Activated CD4-positive, alpha-beta T cell treated with anti-CD3 and anti-CD28 coated beads, Interleukin-2, Interleukin-6, amounts not matched to agents 100 ng/mL and 50 ng/mL, durations not matched to agents 16 hours and 8 hours (primary cell): ENCODE results near the gene PACSIN1.

Experiments
- DNase-seq: peaks from one replicate; pipeline ENCODE4 v3.0.0-alpha.2; 2020

The PACSIN1 gene

DNA sequence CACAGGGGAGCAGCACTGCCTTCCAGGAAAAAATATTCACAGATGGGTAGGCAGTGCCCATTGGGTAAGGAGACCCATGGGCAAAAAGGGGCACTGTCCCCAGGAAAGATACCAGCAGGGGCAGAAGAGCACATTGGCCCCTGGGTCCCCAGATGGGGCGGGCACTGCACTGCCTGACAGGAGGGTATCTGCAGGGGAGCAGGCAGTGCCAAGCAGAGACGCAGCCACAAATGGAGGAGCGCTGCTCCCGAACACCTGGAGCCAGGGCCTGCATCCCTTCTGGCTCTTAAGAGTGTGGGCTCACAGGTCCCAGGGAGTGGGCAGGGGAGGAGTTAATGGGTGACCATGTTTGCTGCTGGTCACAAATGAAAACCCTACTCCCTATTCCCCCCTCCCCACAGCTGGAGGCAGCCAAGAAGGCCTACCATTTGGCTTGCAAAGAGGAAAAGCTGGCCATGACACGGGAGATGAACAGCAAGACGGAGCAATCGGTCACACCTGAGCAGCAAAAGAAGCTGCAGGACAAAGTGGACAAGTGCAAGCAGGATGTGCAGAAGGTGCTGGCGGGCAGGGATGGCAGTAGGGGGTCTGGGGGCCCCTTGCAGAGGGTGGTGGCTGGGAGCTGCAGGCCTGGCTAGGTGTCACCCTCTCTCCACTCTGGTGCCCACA lies 63.3 kb downstream of the PACSIN1 start:
- DNase-seq, result no peak

DNA sequence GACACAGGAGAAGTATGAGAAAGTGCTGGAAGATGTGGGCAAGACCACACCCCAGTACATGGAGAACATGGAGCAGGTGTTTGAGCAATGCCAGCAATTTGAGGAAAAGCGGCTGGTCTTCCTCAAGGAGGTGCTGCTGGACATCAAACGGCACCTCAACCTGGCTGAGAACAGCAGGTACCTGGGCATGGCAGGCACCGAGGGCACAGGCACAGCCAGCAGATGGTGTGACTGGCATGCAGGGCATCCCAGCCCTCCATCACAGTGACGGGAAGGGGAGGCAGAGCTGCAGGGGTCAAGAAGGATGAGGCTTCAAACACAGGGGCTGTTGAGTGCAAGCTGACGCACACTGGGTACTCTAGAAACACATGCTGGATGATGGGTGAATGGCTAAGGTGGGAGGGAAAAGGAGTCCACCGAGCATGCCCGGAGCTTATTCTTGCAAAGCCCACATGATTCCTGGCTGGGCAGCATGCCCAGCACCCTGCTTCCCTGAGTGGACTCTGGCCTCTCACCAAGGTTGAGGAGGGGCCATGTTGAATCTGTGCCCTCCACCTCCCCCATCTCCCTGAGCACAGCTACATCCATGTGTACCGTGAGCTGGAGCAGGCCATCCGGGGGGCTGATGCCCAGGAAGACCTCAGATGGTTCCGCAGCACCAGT lies 63.9 kb downstream of the PACSIN1 start:
- no peak for DNase-seq

DNA sequence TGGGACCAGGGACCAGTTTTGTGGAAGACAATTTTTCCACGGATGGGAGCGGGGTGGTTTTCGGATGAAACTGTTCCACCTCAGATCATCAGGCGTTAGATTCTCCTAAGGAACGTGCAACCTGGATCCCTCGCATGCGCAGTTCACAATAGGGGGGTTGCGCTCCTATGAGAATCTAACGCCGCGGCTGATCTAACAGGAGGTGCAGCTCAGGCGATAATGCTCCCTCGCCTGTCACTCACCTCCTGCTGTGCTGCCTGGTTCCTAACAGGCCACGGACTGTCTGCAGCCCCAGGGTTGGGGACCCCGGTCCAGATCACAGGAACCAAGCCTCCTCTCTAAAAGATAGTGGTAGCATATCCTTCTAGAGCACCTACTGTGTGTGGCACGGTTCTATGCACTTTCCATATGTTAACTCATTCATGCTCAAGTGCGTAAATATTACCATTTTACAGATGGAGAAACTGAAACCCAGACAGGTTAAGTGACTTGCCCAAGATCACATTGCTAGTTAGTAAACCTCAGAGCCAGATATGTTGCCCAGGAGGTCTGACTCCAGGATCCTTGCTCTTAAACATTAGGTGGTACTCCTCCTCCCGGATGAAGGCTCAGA lies 65.0 kb downstream of the PACSIN1 start:
- no peak for DNase-seq

DNA sequence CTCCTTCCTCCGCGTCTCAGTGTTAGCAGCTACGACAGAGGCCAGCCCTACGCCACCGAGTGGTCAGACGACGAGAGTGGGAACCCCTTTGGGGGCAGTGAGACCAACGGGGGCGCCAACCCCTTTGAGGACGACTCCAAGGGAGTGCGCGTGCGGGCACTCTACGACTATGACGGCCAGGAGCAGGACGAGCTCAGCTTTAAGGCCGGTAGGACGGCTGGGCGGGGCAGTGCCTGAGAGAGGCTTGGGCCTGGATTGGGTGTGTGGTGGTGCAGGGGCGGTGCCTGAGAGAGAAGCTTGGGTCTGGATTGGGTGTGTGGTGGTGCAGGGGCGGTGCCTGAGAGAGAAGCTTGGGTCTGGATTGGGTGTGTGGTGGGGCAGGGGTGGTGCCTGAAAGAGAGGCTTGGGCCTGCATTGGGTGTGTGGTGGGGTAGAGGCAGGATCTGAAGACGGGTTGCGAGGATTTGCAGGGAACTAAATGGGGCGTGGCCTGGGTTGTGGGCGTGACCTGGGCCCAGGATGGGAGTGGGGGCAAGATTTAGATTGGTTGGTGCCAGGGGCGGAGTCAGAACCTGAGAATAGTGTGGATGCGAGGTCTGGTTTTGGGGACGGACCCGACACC lies 65.8 kb downstream of the PACSIN1 start:
- peak; percentile 25 for DNase-seq

DNA sequence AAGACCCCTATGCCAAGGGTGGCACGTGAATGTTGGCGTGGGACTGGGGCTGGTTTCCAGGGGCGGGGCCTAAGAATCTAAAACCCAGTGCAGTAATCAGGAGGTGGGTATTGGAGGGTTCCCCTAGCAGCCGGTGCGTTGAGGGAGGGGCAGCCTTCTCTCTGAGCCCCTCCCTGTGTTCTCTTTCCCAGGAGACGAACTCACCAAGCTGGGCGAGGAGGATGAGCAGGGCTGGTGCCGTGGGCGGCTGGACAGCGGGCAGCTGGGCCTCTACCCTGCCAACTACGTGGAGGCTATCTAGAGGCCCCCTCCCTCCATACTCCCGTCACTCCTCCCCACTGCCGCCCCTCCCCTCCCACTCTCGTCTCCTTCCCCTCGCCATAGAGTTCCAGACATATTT lies 66.4 kb downstream of the PACSIN1 start:
- no peak for DNase-seq

DNA sequence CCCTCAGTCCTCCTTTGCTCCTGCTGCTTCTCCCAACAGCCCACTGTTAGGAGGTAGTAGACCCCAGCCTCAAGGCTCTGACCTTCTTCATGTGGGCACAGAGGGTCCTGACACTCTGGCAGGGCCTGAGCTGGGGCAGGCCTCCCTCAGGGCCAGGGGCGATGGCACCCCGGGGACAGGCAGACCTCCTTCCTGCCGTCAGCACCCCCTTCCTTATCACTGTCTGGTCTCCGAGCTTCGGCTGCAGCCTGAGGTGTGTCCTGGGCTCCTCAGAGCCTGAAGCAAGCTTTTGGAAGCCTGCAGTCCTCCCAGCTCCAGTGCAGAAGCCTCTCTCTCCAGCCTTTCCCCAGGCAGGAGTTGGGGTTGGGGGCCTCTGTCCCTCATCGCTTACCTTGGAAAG lies 68.3 kb downstream of the PACSIN1 start:
- no peak for DNase-seq

DNA sequence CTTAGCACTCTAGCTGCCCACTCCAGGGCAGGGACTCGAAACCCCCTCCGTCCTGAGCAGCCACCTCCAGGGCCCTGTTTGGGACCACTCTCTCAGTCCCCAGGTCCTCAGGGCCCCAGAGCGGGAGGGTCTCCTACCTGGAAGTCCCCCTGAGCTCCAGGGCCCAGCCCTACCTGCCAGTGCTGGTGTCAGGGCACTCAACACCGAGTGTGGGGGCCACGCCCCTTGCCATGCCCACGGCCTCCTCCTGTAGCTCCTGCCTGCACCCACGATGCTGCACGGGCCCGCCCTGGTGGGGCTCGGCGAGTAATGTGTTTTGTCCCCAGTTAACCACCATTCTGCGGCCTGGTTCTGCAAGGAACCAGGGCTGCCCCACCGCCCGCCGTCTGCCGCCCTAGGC lies 68.8 kb downstream of the PACSIN1 start:
- no peak for DNase-seq

DNA sequence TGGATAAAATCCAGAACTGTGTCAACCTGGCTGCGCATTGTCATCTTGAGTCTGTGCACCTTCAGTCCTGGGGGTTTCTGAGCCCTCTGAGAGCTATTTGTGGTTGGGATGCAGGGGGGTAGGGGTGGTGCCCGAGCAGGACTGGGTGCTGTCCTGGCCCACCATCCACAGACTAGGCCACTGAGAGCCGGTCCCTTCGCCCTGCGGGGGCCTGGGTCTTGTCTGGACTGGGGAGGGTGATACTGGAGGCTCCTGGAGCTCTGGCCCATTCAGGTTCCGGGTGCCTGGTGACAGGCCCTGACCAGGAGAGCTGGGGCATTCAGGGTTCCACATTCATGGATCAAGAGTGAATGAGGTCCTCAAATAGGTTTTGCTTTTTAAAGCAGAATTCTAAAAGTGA lies 69.3 kb downstream of the PACSIN1 start:
- DNase-seq, result no peak

DNA sequence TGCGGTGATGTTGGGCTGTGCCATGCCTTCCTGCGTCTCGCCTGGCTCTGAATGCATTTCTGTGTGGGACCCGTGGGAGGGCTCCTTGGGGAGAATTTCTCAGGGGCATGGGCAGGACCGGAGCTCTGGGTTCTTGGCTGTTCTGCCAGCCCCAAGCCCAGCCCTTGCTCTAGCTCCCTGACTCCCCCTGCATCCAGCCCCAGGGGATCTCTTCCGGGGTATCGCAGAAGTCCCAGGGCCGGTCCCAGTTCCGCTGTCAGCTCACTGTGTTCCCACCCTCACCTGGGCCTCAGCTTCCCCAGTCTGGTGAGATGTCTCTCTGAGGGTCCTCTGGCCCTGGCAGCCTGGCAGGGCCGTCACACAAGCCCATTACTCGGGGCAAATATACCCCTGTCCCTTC lies 69.8 kb downstream of the PACSIN1 start:
- DNase-seq, result no peak

DNA sequence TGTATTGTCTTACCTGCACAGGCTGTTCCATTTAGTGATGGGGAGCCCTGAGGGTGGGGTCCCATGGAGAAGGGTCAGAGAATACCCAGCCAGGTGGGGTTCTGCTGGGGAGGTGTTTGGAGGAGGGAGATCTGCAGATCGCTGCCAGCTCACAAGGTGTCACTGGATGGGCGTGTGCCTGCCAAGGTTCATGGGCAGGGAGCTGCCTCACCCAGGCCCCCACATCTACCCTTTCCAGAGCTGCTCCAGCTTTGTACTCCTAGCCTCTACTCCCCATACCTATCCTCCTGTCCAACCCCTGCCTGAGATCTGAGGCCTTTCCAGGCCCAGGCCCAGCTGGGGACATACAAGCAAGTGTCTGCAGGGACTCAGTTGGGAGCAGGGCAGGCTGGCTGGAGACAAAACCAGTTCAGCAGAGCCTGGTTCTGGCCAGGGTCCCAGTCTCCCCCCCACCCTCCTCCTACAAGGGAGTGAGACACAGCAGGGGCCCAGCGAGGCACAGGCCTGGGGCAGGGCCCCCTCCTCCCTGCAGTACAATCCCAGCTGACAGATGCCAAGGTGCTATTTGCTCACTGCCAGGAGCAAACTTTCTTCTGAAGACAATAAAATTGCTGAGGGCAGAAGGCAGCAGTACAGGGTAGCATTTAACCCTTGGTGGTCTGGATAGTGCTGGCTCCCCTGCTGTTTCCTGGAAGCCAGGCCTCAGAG lies 70.5 kb downstream of the PACSIN1 start:
- DNase-seq, result no peak

DNA sequence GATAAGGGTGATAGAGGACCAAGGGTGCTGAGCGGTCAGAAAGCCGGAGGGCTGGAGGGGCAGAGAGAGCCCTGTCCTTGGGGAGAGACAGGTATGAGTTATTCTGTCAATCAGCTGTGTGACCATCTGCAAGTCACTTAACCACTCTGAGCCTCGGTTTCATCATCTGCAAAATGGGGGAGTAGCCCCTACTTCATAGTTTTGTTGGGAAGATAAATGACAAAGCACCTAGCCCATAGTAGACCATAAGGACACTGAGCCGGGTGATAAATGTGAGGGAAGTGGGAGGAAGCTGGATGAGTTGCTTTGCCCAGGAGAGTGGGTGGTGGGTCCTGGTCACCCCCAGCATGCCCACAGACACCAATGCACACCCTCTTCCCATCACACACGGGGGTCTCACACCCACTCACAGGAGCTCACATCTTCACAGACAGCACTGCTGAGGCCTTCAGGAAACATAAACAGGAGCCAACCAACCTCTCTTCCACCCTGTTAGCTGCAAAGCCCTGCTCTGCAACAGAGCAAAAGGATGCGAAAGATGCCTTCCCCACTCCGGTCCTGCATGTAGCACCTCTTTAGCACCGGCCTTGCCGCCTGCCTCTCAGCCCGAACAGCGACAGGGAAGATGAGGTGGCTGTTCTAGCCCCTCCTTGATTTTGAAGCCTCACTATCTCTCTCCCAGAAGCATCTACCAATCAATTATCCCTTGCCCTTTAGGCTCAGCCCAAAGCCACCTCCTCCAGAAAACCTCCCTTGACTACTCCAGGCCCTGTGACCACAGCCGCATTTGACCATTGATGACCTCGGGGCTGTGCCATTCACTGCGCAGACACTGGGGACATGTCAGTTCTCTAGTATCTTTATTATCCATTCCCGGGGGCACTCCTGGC lies 71.3 kb downstream of the PACSIN1 start:
- DNase-seq, result no peak

DNA sequence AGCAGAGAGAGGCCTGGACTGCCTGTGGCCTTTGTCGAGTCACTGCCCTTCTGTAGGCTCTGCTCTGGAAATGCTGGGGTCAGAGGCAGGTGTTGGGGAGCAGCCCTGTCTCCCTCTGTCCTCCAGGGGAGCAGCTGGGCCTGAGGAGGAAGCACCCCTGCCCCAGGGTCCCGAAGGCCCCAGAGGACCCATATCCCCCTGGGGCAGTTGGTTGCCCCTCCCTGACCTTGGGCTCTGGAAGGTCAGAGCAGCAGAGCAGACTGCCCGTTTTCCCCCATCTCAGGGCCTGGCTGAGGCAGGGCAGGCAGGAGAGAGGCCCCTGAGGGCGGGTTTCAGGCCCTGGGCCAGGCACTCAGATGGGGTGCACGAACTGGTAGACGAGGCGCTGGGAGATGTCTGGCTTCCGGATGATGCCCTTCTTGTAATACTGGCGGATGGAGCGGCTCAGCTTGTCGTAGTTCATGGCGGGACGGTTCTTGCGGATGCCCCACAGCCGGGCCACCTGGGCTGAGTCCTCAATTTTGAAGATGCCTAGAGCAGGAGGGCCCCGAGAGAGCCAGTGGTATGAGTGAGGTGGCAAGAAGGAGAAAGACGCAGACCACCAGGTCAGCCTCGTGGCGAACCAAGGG lies 72.2 kb downstream of the PACSIN1 start:
- no peak for DNase-seq

DNA sequence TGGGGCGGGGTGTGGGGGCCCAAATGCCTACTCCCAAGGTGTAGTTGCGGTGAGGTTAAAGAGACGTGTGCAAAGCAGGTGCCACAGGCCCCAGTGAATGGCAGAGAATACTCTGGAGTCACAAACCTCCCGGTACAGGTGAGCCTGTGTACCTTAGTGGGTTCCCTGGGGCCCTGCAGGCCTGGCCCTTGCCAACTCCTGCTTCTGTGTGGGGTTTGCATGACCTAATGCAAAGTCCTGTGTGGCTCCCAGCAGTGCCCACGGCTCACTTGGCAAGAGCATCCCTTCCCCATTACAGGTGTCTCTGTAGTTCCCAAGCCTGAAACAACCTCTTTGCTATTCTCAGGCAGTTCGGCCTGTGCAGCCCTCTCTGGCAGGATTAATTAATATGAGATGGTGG lies 72.7 kb downstream of the PACSIN1 start:
- no peak for DNase-seq

DNA sequence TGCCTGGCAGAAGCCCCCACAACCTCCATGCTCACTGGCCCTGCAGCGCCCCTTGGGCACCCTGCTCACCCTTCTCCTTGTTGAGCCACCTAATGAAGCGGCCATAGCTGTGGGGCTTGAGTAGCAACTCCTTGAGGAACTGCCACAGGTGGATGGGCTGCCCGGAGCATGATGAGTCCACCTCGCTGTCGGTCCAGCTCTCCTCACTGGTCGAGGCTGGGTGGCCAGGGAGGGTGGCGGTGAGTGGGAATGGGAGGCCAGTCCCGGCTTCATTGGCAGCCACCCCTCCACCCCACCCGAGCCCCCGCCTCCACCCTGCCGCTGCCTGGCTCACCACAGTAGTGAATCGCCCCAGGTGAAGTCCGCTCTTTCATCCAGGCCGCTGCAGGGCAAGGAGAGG lies 73.3 kb downstream of the PACSIN1 start:
- DNase-seq, result no peak

DNA sequence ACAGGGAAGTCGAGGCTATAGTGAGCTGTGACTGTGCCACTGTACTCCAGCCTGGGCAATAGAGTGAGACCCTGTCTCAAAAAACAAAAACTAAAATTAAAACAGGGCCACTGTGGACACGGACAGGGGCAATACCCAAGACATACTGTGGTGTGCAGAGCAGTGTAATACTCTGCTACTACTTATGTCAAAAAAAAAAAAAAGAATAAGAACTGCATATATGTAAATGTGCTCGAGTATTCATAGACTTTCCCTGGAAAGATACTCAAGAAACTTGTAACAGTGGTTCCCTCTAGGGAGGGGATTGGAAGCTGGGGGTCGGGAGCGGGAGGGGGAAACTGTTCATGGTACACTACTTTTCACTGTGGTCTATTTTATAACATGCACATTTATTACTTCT lies 74.3 kb downstream of the PACSIN1 start:
- no peak for DNase-seq

DNA sequence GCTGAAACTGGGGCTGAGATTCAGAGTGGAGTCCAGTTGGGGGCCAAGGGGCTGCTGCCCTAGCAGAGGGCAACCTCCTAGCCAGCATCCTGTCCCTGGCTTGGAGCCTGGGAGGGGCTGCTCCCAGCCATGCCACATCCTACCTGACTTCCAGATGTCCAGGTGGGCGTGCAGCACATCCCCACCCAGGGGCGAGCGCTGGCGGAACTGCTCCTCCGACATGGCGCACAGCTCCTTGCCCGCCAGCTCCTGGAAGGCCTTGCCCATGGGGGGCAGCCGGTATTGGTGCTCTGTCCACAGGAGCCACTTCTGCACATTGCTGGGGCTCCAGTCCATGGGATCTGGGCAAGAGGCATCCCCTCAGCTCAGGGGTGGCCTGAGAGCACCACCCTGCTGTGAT lies 75.0 kb downstream of the PACSIN1 start:
- DNase-seq, result no peak

DNA sequence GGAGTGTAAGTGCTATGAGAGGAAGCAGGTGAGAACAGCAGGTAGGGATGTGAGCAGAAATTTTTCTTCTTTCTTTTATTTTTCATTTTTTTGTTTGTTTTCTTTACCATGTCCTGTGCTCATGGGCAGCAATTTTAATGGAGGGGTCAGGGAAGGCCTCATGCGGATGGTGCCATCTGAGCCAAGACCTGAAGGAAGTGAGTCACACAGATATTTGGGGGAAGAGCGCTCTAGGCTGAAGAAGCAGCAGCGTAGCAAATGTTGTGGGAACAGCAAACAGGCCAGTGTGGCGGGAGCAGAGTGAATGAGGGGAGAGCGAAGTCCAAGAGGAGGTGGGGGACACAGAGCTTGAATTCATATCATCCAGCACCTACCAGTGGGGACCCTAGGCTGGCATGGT lies 77.5 kb downstream of the PACSIN1 start:
- DNase-seq, result no peak

DNA sequence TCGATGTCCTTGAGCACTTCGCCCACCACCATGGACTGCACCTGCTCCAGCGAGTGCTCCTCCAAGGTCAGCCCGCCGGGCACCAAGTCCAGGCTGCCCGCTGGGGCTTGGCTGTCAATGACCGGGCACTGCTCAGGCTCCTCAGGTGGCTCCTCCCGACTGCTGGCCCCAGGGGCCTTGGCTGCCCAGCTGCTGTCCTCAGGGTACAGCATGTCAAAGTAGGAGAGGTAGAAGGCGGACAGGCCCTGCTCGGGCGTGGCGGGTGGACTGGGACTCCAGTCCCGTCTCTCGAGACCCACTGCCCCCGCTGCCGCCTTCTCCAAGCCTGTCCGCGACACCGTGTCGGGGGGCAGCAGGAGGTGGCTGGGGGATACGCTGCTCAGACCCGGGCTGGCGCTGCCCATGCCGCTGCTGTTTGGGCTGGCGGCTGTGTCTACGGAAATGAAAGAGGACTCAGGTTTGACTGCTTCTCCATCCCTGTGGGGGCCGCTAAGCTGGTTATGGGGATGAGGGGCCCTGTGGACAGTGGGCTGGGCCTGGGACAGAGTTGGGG lies 78.3 kb downstream of the PACSIN1 start:
- DNase-seq, result no peak

DNA sequence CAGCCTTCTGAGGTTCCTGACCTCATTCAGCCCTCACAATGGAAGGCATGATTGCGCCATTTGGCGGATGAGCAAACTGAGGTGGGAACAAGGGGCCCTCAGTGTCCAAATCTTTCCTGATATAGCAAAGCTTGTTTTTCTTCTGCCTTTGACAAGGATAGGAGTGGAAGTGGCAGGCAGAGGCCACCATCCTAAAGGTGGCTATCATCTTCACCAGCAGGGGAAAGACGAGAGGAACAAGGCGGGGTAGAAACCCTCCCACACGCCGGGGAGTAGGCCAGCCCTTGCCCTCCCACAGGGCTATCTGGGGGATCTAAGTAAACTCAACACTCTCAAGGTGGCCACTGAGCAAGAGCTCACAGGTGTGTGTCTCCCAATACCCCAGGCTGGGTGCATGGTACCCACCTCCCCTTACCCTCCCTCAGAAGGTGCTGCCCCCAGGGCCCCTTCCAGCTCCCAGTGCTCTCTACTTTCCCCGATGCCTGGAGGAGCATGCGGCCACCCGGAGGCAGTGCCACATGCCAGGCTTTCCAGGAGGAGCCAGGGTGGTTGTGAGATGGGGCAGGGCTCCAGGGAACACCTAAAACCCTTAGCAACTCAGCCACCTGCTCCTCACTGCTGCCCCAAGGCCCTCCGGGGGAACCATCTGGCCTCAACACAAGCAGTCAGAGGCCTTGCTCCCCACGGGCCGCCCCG lies 79.0 kb downstream of the PACSIN1 start:
- DNase-seq, result no peak

DNA sequence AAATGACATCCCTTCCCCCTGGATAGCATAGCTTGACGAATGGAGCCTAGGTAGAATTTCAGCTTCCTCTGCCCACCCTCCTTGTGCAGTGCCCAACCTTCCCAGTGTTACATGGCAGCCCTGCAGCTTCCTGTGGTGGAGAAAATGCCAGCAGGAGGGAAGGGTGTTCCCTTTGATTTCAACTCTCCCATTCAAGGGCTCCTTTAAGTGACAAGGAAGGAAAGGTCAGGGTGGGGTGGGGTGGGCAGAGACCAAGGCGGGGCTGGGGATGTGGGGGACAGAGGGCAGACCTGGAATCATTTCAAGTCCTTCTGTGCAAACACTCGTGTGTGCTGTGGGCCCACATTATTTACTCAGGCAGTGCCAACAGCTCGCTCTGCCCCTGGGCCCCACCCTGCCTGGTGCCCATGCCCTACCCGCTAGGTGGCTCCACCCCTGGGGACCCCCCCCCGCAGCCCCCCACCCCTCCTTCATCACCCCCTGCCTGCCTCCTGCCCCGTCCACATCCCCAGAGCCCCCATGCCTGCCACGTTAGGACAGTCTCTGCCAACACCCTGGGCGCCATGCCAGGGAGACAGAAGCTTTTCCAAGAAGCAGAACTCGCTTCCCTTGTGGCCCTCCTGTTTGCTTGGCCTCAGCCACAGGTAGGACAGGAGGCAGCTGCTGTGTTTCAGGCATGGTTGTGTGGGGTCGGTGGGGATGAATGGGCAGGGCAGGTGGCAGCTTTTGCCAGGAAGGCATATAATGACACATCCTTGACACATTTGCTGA lies 80.9 kb downstream of the PACSIN1 start:
- DNase-seq, result no peak
